Loucy (cell line): Measurements from ENCODE around the gene CGREF1.

Experiments used
- CTCF ChIP-seq: fragments of 200-600 bp; sonication (generic); conservative IDR thresholded peaks from 2 replicates; pipeline ENCODE4 v1.5.1; 2014; ENCODE audit warnings: mild to moderate bottlenecking, antibody characterized with exemption, low read length
- EZH2phosphoT487 ChIP-seq: fragments of 200-600 bp; IDR thresholded peaks from 2 replicates; pipeline ENCODE4 v1.6.1; 2018; ENCODE audit warnings: antibody characterized with exemption, mild to moderate bottlenecking, moderate library complexity, borderline replicate concordance

GRCh38 chr2:27127883-27128667, 9.1 kb upstream of the CGREF1 start:
- TF ChIP-seq CTCF (no peak), EZH2phosphoT487 (no peak)
